ENCODE data around the gene DRP2.

Gene DRP2

DNA sequence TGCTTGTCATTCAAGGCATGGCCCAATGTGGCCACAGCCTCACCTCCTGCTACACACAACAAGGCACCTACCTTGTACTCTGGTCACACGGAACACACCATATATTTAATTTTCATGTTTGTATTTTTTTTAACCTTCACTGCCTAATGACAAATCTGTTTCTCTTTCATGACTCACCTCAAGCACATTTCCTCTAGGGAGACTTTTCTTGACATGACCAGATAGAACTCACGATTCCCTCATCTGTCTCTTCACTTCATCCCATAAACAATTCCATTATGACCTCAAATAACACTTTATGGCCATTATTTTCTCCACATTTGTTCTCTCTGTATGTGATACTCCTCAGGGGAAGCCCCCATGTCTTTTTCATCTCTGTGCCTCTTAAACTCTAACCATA lies 11.1 kb downstream of the DRP2 start:
- H3K9me3 ChIP-seq (ENCODE audit: severe bottlenecking) = no peaks in the 10 kb centered on the region
- TF ChIP-seq, protein P1, sequence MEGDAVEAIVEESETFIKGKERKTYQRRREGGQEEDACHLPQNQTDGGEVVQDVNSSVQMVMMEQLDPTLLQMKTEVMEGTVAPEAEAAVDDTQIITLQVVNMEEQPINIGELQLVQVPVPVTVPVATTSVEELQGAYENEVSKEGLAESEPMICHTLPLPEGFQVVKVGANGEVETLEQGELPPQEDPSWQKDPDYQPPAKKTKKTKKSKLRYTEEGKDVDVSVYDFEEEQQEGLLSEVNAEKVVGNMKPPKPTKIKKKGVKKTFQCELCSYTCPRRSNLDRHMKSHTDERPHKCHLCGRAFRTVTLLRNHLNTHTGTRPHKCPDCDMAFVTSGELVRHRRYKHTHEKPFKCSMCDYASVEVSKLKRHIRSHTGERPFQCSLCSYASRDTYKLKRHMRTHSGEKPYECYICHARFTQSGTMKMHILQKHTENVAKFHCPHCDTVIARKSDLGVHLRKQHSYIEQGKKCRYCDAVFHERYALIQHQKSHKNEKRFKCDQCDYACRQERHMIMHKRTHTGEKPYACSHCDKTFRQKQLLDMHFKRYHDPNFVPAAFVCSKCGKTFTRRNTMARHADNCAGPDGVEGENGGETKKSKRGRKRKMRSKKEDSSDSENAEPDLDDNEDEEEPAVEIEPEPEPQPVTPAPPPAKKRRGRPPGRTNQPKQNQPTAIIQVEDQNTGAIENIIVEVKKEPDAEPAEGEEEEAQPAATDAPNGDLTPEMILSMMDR (IDR thresholded peaks at IDR 0.05; ENCODE audit: low read depth, low read length) = no peak
- no peak overlapping the region for H3K4me3 ChIP-seq (ENCODE audit: low read depth, low read length)

DNA sequence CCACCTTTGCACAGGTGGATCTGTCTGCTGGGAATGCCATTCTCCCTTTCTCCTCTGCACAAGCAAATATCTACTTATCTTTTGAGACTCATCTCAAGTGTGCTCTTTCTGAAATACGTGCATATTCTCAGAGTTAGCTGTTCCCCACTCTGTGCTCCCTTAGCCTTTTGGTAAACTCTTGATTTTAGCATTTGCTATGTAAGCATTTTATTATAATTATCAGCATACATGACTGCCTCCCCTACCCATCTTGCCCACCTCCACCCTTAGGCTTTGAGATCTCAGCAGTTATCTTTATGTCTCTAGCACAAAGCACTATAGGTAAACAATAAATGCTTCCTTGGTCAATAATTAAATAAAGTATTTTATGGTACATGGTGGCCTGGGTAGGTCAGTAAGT lies 11.5 kb downstream of the DRP2 start:
- Histone ChIP-seq H3K27me3 (ENCODE audit: insufficient read depth, low read depth, severe bottlenecking) (peaks cover 18% of the 10 kb centered on the region), H3K36me3 (no peaks in the 10 kb centered on the region), H3K27ac (no peak overlapping the region), H3K4me3 (ENCODE audit: low read depth, low read length) (no peak overlapping the region), H3K9me3 (ENCODE audit: severe bottlenecking) (no peaks in the 10 kb centered on the region)
- TF ChIP-seq, protein P1 (IDR thresholded peaks at IDR 0.05; ENCODE audit: low read depth, low read length) = no peak
- DNase-seq = no peak

More for the DNA sequence above, 11.1 kb downstream of the DRP2 start:
- Histone ChIP-seq H3K36me3 (no peaks in the 10 kb centered on the region), H3K27me3 (ENCODE audit: insufficient read depth, low read depth, severe bottlenecking) (peaks cover 18% of the 10 kb centered on the region), H3K27ac (no peak overlapping the region)
- DNase-seq = no peak

GRCh38 chrX:101232316-101232715 lies 12.7 kb downstream of the DRP2 start:
- Histone ChIP-seq H3K27ac (no peak overlapping the region), H3K9me3 (ENCODE audit: severe bottlenecking) (no peaks in the 10 kb centered on the region), H3K4me3 (ENCODE audit: low read depth, low read length) (no peak overlapping the region), H3K36me3 (no peaks in the 10 kb centered on the region), H3K27me3 (ENCODE audit: insufficient read depth, low read depth, severe bottlenecking) (peaks cover 18% of the 10 kb centered on the region)
- DNase-seq = no peak
- TF ChIP-seq, protein P1 (IDR thresholded peaks at IDR 0.05; ENCODE audit: low read depth, low read length) = no peak

- Histone ChIP-seq H3K27ac (no peak overlapping the region), H3K36me3 (no peaks in the 10 kb centered on the region), H3K27me3 (ENCODE audit: insufficient read depth, low read depth, severe bottlenecking) (peaks cover 3% of the 10 kb centered on the region), H3K9me3 (ENCODE audit: severe bottlenecking) (no peaks in the 10 kb centered on the region), H3K4me3 (ENCODE audit: low read depth, low read length) (no peak overlapping the region)
- DNase-seq = no peak
- TF ChIP-seq, protein P1 (IDR thresholded peaks at IDR 0.05; ENCODE audit: low read depth, low read length) = no peak
Measured at GRCh38 chrX:101237041-101237440, 17.5 kb downstream of the DRP2 start.

DNA sequence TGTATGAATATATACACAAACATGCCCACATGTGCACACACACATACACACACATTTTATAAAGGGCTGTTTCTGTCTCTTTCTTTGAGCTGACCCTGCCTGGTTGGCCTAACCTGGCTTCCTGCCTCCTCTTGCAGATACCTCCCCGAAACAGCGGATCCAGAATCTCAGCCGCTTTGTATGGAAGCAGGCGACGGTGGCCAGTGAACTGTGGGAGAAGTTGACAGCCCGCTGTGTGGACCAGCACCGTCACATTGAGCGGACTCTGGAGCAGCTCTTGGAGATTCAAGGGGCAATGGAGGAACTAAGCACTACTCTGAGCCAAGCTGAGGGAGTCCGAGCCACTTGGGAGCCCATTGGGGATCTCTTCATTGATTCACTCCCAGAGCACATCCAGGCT lies 21.9 kb downstream of the DRP2 start:
- no peak for DNase-seq
- H3K36me3 ChIP-seq = no peaks in the 10 kb centered on the region
- no peak overlapping the region for H3K4me3 ChIP-seq (ENCODE audit: low read depth, low read length)
- TF ChIP-seq, protein P1 (IDR thresholded peaks at IDR 0.05; ENCODE audit: low read depth, low read length) = no peak
- no peak overlapping the region for H3K27ac ChIP-seq
- H3K9me3 ChIP-seq (ENCODE audit: severe bottlenecking) = no peaks in the 10 kb centered on the region
- no peaks in the 10 kb centered on the region for H3K27me3 ChIP-seq (ENCODE audit: insufficient read depth, low read depth, severe bottlenecking)

GRCh38 chrX:101252634-101253033 lies 33.0 kb downstream of the DRP2 start:
- H3K9me3 ChIP-seq (ENCODE audit: severe bottlenecking) = no peaks in the 10 kb centered on the region
- H3K4me3 ChIP-seq (ENCODE audit: low read depth, low read length) = no peak overlapping the region
- peaks cover 3% of the 10 kb centered on the region for H3K27me3 ChIP-seq (ENCODE audit: insufficient read depth, low read depth, severe bottlenecking)
- TF ChIP-seq, protein P1 (IDR thresholded peaks at IDR 0.05; ENCODE audit: low read depth, low read length) = no peak
- no peak for DNase-seq
- no peak overlapping the region for H3K27ac ChIP-seq
- H3K36me3 ChIP-seq = no peaks in the 10 kb centered on the region

Data from WERI-Rb-1 (cell line).